H1 (cell line): Measurements from ENCODE around the gene CCDC102A. TPM values are rescaled to one million over a fixed set of nuclear protein-coding genes. Genes with fewer than 3 reads are reported as not detected.

Experiments
- CTCF ChIA-PET: fragments of 300-600 bp; sonication (Branson Sonifier 250); formaldehyde crosslinking; loops from one replicate; lab custom pipeline; 2021; ENCODE audit not compliant: partially characterized antibody; lab: Charles Lee
- POLR2A ChIA-PET: fragments of 300-600 bp; sonication (Branson Sonifier 250); formaldehyde crosslinking; loops from one replicate; lab custom pipeline; 2021; ENCODE audit warnings: inconsistent platforms; ENCODE audit not compliant: partially characterized antibody; lab: Charles Lee
- DNase-seq, 2 experiments: peaks; one replicate each; pipeline versions ENCODE4 v3.0.0 to v3.0.0-alpha.2; 2010 to 2022; ENCODE audit warnings: low spot score in 2 of 2, low read depth in 1 of 2, mixed read lengths in 1 of 2
- FAIRE-seq: peaks from 2 replicates; lab custom pipeline; 2011; peaks lifted over from hg19 to GRCh38; lab: Jason Lieb, UNC
- H2AFZ ChIP-seq: 2 replicates; pipeline ENCODE4 v1.8.1; 2012; ENCODE audit warnings: low read length, inconsistent platforms
- H2AK5ac ChIP-seq: 2 replicates; pipeline ENCODE4 v1.6.1; 2013; ENCODE audit warnings: low read depth, low read length
- H2BK120ac ChIP-seq: replicated peaks from 2 replicates; pipeline ENCODE3; 2013; ENCODE audit warnings: low read depth, low read length, inconsistent platforms
- H2BK12ac ChIP-seq: 2 replicates; pipeline ENCODE4 v1.6.1; 2013; ENCODE audit warnings: low read depth, low read length
- H2BK15ac ChIP-seq: 2 replicates; pipeline ENCODE4 v1.6.1; 2013; ENCODE audit warnings: low read length
- H2BK20ac ChIP-seq: 2 replicates; pipeline ENCODE4 v1.6.1; 2013; ENCODE audit warnings: low read length
- H2BK5ac ChIP-seq: 2 replicates; pipeline ENCODE4 v1.6.1; 2013; ENCODE audit warnings: low read depth, low read length
- H3K14ac ChIP-seq: 2 replicates; pipeline ENCODE4 v1.6.1; 2013; ENCODE audit warnings: inconsistent platforms; ENCODE audit not compliant: insufficient read length
- H3K18ac ChIP-seq: 2 replicates; pipeline ENCODE4 v1.6.1; 2013; ENCODE audit warnings: low read length; ENCODE audit errors: extremely low read depth
- H3K23ac ChIP-seq: 2 replicates; pipeline ENCODE4 v1.6.1; 2013; ENCODE audit warnings: inconsistent platforms; ENCODE audit not compliant: insufficient read length
- H3K23me2 ChIP-seq: 2 replicates; pipeline ENCODE4 v1.6.1; 2013; ENCODE audit warnings: low read depth, low read length
- H3K27ac ChIP-seq: 2 replicates; pipeline ENCODE4 v1.6.1; 2011; ENCODE audit warnings: low read depth, low read length, inconsistent platforms
- H3K27me3 ChIP-seq, 4 experiments: replicated peaks in 1 of 4; 1 replicate in 1 of 4; 2 replicates in 3 of 4; pipeline versions ENCODE4 v1.6.1 to v1.8.1; 2011 to 2013; ENCODE audit warnings: low read length in 3 of 4, mild to moderate bottlenecking in 3 of 4, inconsistent platforms in 2 of 4, mixed read lengths in 2 of 4, moderate library complexity in 1 of 4; ENCODE audit not compliant: control insufficient read depth in 3 of 4, insufficient read depth in 3 of 4; ENCODE audit errors: extremely low read depth in 1 of 4
- H3K36me3 ChIP-seq, 4 experiments: 2 replicates each; pipeline versions ENCODE4 v1.6.1 to v1.8.1; 2011 to 2013; ENCODE audit warnings: mild to moderate bottlenecking in 4 of 4, low read length in 3 of 4, moderate library complexity in 2 of 4, control low read depth in 1 of 4, inconsistent platforms in 1 of 4; ENCODE audit not compliant: insufficient read depth in 4 of 4, control insufficient read depth in 2 of 4
- H3K4ac ChIP-seq: replicated peaks from 2 replicates; pipeline ENCODE3; 2013; ENCODE audit warnings: low read length, low read depth, mixed read lengths, inconsistent platforms; ENCODE audit not compliant: insufficient read length
- H3K4me1 ChIP-seq, 4 experiments: replicated peaks in 1 of 4; 1 replicate in 1 of 4; 2 replicates in 3 of 4; pipeline versions ENCODE4 v1.6.1 to v1.8.1; 2011 to 2013; ENCODE audit warnings: low read length in 3 of 4, inconsistent platforms in 2 of 4, mixed read lengths in 1 of 4; ENCODE audit not compliant: insufficient read depth in 4 of 4, control insufficient read depth in 3 of 4
- H3K4me2 ChIP-seq, 2 experiments: 2 replicates each; pipeline versions ENCODE4 v1.6.1 to v1.8.1; 2011 to 2013; ENCODE audit warnings: low read depth in 2 of 2, low read length in 2 of 2, control low read depth in 1 of 2, inconsistent platforms in 1 of 2, mild to moderate bottlenecking in 1 of 2; ENCODE audit not compliant: insufficient read depth in 1 of 2
- H3K4me3 ChIP-seq, 4 experiments: fragments of 200-600, 300-600 bp in 1 of 4; sonication (generic), shearing (Covaris generic), sonication (Bioruptor Twin) in 1 of 4; 2 replicates each; pipeline versions ENCODE4 v1.5.1 to v1.8.1; 2011 to 2016; ENCODE audit warnings: low read length in 4 of 4, low read depth in 3 of 4, control low read depth in 2 of 4, inconsistent platforms in 2 of 4, mild to moderate bottlenecking in 2 of 4, mixed read lengths in 1 of 4, moderate library complexity in 1 of 4; ENCODE audit not compliant: insufficient read depth in 2 of 4; ENCODE audit errors: extremely low read depth in 1 of 4
- H3K56ac ChIP-seq: replicated peaks from 2 replicates; pipeline ENCODE3; 2013; ENCODE audit warnings: low read depth, mild to moderate bottlenecking, mixed read lengths, low read length, inconsistent platforms; ENCODE audit not compliant: insufficient read length
- H3K79me1 ChIP-seq: 2 replicates; pipeline ENCODE4 v1.6.1; 2013; ENCODE audit warnings: low read depth, low read length, control low read depth
- H3K79me2 ChIP-seq, 2 experiments: 2 replicates each; pipeline versions ENCODE4 v1.6.1 to v1.8.1; 2012 to 2013; ENCODE audit warnings: low read length in 2 of 2, mild to moderate bottlenecking in 2 of 2, inconsistent platforms in 1 of 2; ENCODE audit not compliant: insufficient read depth in 2 of 2, control insufficient read depth in 1 of 2
- H3K9ac ChIP-seq, 4 experiments: replicated peaks in 1 of 4; 1 replicate in 1 of 4; 2 replicates in 3 of 4; pipeline versions ENCODE4 v1.6.1 to v1.8.1; 2011 to 2013; ENCODE audit warnings: low read depth in 3 of 4, low read length in 3 of 4, control low read depth in 2 of 4, mild to moderate bottlenecking in 2 of 4, moderate library complexity in 2 of 4, inconsistent platforms in 1 of 4; ENCODE audit errors: extremely low read depth in 1 of 4
- H3K9me3 ChIP-seq, 2 experiments: 2 replicates each; pipeline versions ENCODE4 v1.6.1 to v1.8.1; 2012 to 2013; ENCODE audit warnings: mild to moderate bottlenecking in 2 of 2, moderate library complexity in 2 of 2, control low read depth in 1 of 2, inconsistent platforms in 1 of 2, low read depth in 1 of 2, low read length in 1 of 2, mixed read lengths in 1 of 2; ENCODE audit not compliant: insufficient read depth in 2 of 2
- H4K20me1 ChIP-seq, 2 experiments: replicated peaks in 1 of 2; 2 replicates each; pipeline versions ENCODE3 to v1.8.1; 2011 to 2013; ENCODE audit warnings: inconsistent platforms in 2 of 2, low read length in 2 of 2, mild to moderate bottlenecking in 1 of 2; ENCODE audit not compliant: insufficient read depth in 2 of 2, control insufficient read depth in 1 of 2
- H4K5ac ChIP-seq: 2 replicates; pipeline ENCODE4 v1.6.1; 2013; ENCODE audit warnings: low read length, low read depth, mixed read lengths, inconsistent platforms; ENCODE audit not compliant: insufficient read length
- H4K8ac ChIP-seq: 2 replicates; pipeline ENCODE4 v1.8.0; 2013; ENCODE audit warnings: mild to moderate bottlenecking, moderate library complexity, low read length, inconsistent platforms; ENCODE audit not compliant: insufficient read depth; ENCODE audit errors: extremely low read depth
- H4K91ac ChIP-seq: replicated peaks from 2 replicates; pipeline ENCODE3; 2013; ENCODE audit warnings: low read length, mixed read lengths, inconsistent platforms; ENCODE audit not compliant: insufficient read length
- ATF2 ChIP-seq: IDR thresholded peaks from 2 replicates; pipeline ENCODE4 v1.6.1; 2012; ENCODE audit warnings: low read length, inconsistent platforms
- KDM1A ChIP-seq: fragments of 200-600, 300-600 bp; sonication (generic); IDR thresholded peaks from 2 replicates; pipeline ENCODE4 v1.7.1; 2016; ENCODE audit warnings: mild to moderate bottlenecking, low read length, borderline replicate concordance
- NRF1 ChIP-seq: IDR thresholded peaks from 2 replicates; pipeline ENCODE4 v1.6.1; 2011; ENCODE audit warnings: mild to moderate bottlenecking, low read depth, low read length, improper control_type of control experiment
- POLR2A ChIP-seq, 2 experiments: IDR thresholded peaks; 1 replicate in 1 of 2; 2 replicates in 1 of 2; pipeline ENCODE4 v1.6.1; 2011; ENCODE audit warnings: low read depth in 2 of 2, low read length in 2 of 2, mild to moderate bottlenecking in 2 of 2; ENCODE audit errors: control extremely low read depth in 1 of 2
- SRF ChIP-seq: IDR thresholded peaks from 2 replicates; pipeline ENCODE4 v1.6.1; 2011; ENCODE audit warnings: mild to moderate bottlenecking, low read depth, low read length, moderate library complexity
- ZNF274 ChIP-seq: IDR thresholded peaks from 2 replicates; pipeline ENCODE4 v1.7.0; 2012; ENCODE audit warnings: low read length, borderline replicate concordance; ENCODE audit errors: extremely low read depth
- WGBS, 2 experiments: shearing (Covaris generic) in 1 of 2; methylation state at CpG; one replicate each; pipeline versions ENCODE4 v1.1.6 to v1.1.7; 2013 to 2015; ENCODE audit warnings: low lambda C conversion rate in 2 of 2, mixed read lengths in 2 of 2, inconsistent platforms in 1 of 2, low coverage in 1 of 2, missing lambda C conversion rate in 1 of 2; ENCODE audit not compliant: insufficient replicate concordance in 2 of 2, insufficient coverage in 1 of 2, insufficient read length in 1 of 2; ENCODE audit errors: extremely low coverage in 1 of 2, missing lambda C conversion rate in 1 of 2; 5-methylcytosine and 5-hydroxymethylcytosine counted together
- polyA plus RNA-seq, 7 experiments: library from polyadenylated mRNA; depleted of rRNA in 3 of 7; stranded (reverse) in 5 of 7; unstranded in 2 of 7; fragments of >200 nt in 5 of 7; fragments of 200-250 nt in 2 of 7; gene quantifications; 1 replicate in 5 of 7; 2 replicates in 1 of 7; 4 replicates in 1 of 7; pipeline versions ENCODE4 v1.2.1 to v1.2.3, GENCODE V29; 2011 to 2013; ENCODE audit warnings: missing spikeins in 2 of 7, mixed read lengths in 2 of 7
- total RNA-seq: library from RNA; stranded (reverse); fragmentation: NEBNext Ultra II Directional; extraction: Animal tissue kit (Norgen Biotek cat#: 25700); gene quantifications from 2 replicates; pipeline ENCODE4 v1.2.1, GENCODE V29; 2021
- TF ChIP-seq, protein P1 (sequence below), 3 experiments: IDR thresholded peaks; 1 replicate in 2 of 3; 2 replicates in 1 of 3; pipeline versions ENCODE4 v1.5.1 to v1.6.1; 2011; ENCODE audit warnings: low read length in 3 of 3, mild to moderate bottlenecking in 3 of 3, inconsistent platforms in 2 of 3, low read depth in 1 of 3, moderate library complexity in 1 of 3; ENCODE audit not compliant: insufficient read depth in 1 of 3; ENCODE audit errors: control extremely low read depth in 1 of 3

CCDC102A gene
- total and polyA plus RNA-seq, 2 of the 8 experiments (the other 6 are each of a cell fraction or from before 2014, with no cell fraction given): 4.0 to 7.5 TPM

- no peaks in the 10 kb centered on the region; a peak in 1 of 4 replicates for H3K9me3 ChIP-seq
- no peak overlapping the region for H3K14ac ChIP-seq
- H3K4me1 ChIP-seq: no peaks in the 10 kb centered on the region
- H3K23me2 ChIP-seq: peaks cover 19% of the 10 kb centered on the region; the same call in 1 of the 2 replicates
- no peak overlapping the region for H3K23ac ChIP-seq
- H3K9ac ChIP-seq: no peak overlapping the region
- ChIA-PET POLR2A (no interaction called here), CTCF (interaction anchor here (1.2 to 3.7 kb wide), 2 partner anchors 69 to 79 kb away, joined by 6 to 15 read pairs; no protein-coding TSS in a partner anchor)
- no peaks in the 10 kb centered on the region for H3K79me1 ChIP-seq
- no peak overlapping the region for H2BK5ac ChIP-seq
- H4K20me1 ChIP-seq: peaks cover 0 to 8% of the 10 kb centered on the region in 2 experiments
- 93% methylated on average over 12 of the region's 16 CpGs; no CpG with 5 or more reads in 1 of the 2 experiments for WGBS, 2 experiments
- FAIRE-seq: no peak
- H3K27ac ChIP-seq: no peak overlapping the region
- H4K5ac ChIP-seq: no peak overlapping the region
- no peak overlapping the region for H3K18ac ChIP-seq
- DNase-seq: no peak
- no peak overlapping the region for H3K4ac ChIP-seq
- no peak overlapping the region for H3K4me2 ChIP-seq
- no peaks in the 10 kb centered on the region for H3K79me2 ChIP-seq
- no peak overlapping the region for H3K56ac ChIP-seq
- H3K4me3 ChIP-seq: no peak overlapping the region
- no peak overlapping the region for H2BK20ac ChIP-seq
- H2BK120ac ChIP-seq: no peak overlapping the region
- H2AFZ ChIP-seq: no peak overlapping the region
- H2BK12ac ChIP-seq: no peak overlapping the region
- no peaks in the 10 kb centered on the region; a peak in 1 of 7 replicates for H3K27me3 ChIP-seq
- no peak overlapping the region for H4K91ac ChIP-seq
- no peak overlapping the region for H2AK5ac ChIP-seq
- H3K36me3 ChIP-seq: peaks cover 0 to 23% (median 11%) of the 10 kb centered on the region in 4 experiments; a peak in 4 of 8 replicates
- no peak overlapping the region for H4K8ac ChIP-seq
- no peak overlapping the region for H2BK15ac ChIP-seq
- no peak for TF ChIP-seq KDM1A
- TF ChIP-seq, protein P1, sequence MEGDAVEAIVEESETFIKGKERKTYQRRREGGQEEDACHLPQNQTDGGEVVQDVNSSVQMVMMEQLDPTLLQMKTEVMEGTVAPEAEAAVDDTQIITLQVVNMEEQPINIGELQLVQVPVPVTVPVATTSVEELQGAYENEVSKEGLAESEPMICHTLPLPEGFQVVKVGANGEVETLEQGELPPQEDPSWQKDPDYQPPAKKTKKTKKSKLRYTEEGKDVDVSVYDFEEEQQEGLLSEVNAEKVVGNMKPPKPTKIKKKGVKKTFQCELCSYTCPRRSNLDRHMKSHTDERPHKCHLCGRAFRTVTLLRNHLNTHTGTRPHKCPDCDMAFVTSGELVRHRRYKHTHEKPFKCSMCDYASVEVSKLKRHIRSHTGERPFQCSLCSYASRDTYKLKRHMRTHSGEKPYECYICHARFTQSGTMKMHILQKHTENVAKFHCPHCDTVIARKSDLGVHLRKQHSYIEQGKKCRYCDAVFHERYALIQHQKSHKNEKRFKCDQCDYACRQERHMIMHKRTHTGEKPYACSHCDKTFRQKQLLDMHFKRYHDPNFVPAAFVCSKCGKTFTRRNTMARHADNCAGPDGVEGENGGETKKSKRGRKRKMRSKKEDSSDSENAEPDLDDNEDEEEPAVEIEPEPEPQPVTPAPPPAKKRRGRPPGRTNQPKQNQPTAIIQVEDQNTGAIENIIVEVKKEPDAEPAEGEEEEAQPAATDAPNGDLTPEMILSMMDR (IDR thresholded peaks at IDR 0.05; ENCODE audit: control extremely low read depth in 1 of 3, insufficient read depth in 1 of 3, low read depth in 1 of 3, low read length in 3 of 3): no peak
- TF ChIP-seq NRF1: no peak
- TF ChIP-seq SRF: no peak
- TF ChIP-seq ZNF274: no peak
- TF ChIP-seq ATF2: no peak
- no peak for TF ChIP-seq POLR2A (IDR thresholded peaks at IDR 0.05; ENCODE audit: control extremely low read depth in 1 of 2, low read depth in 2 of 2, low read length in 2 of 2)
These were observed 34.1 kb upstream of the CCDC102A start for GRCh38 chr16:57570301-57571070.
